Lung (tissue), 12 donors: ENCODE results near the gene MISFA. TPM values are rescaled to one million over a fixed set of nuclear protein-coding genes. Genes with fewer than 3 reads are reported as not detected.

Experiments
- ATAC-seq: fragments of 200-7000 bp; cut with Tn5 transposase; one replicate; pipeline ENCODE4 v1.9.1; 2020; ENCODE audit warnings: moderate number of reproducible peaks; ENCODE audit not compliant: insufficient read depth, low FRiP score
- DNase-seq, 3 donors: peaks; one replicate each; pipeline ENCODE4 v3.0.0-alpha.2; 2013 to 2017
- H3K27ac ChIP-seq, 2 donors: one replicate each; pipeline ENCODE4 v1.5.1; 2013; ENCODE audit warnings: mild to moderate bottlenecking in 2 of 2, moderate library complexity in 2 of 2, control low read depth in 1 of 2, inconsistent platforms in 1 of 2, low read depth in 1 of 2, low read length in 1 of 2
- H3K27me3 ChIP-seq, 3 donors: one replicate each; pipeline ENCODE4 v1.5.1; 2013; ENCODE audit warnings: low read length in 2 of 3; ENCODE audit not compliant: control insufficient read depth in 3 of 3, insufficient read depth in 3 of 3
- H3K36me3 ChIP-seq, 4 donors: one replicate each; pipeline ENCODE4 v1.5.1; 2013; ENCODE audit warnings: low read length in 4 of 4, mild to moderate bottlenecking in 1 of 4, moderate library complexity in 1 of 4; ENCODE audit not compliant: control insufficient read depth in 4 of 4, insufficient read depth in 4 of 4
- H3K4me1 ChIP-seq, 5 donors: one replicate each; pipeline ENCODE4 v1.5.1; 2013; ENCODE audit warnings: low read length in 5 of 5, mild to moderate bottlenecking in 2 of 5, moderate library complexity in 1 of 5; ENCODE audit not compliant: control insufficient read depth in 5 of 5, insufficient read depth in 5 of 5
- H3K4me3 ChIP-seq: one replicate; pipeline ENCODE4 v1.5.1; 2013; ENCODE audit warnings: mild to moderate bottlenecking, control low read depth, moderate library complexity
- H3K9ac ChIP-seq, 2 donors: one replicate each; pipeline ENCODE4 v1.5.1; 2013; ENCODE audit warnings: low read length in 2 of 2, control low read depth in 1 of 2; ENCODE audit not compliant: insufficient read depth in 1 of 2
- H3K9me3 ChIP-seq, 4 donors: one replicate each; pipeline ENCODE4 v1.5.1; 2013; ENCODE audit warnings: low read length in 3 of 4, mild to moderate bottlenecking in 1 of 4, moderate library complexity in 1 of 4; ENCODE audit not compliant: control insufficient read depth in 4 of 4, insufficient read depth in 3 of 4
- CTCF ChIP-seq: IDR thresholded peaks from 2 replicates; pipeline ENCODE4 v1.5.1; 2012; ENCODE audit warnings: mild to moderate bottlenecking; ENCODE audit errors: control extremely low read depth, extremely low read depth
- WGBS, 2 donors: extraction: QIAGEN DNeasy Blood & Tissue Kit; methylation state at CpG; one replicate each; pipeline ENCODE4 v1.1.7; 2013; 5-methylcytosine and 5-hydroxymethylcytosine counted together
- polyA plus RNA-seq, 2 donors: library from polyadenylated mRNA; stranded (reverse); fragments of 200-250 nt; gene quantifications; one replicate each; pipeline ENCODE4 v1.2.1, GENCODE V29; 2013
- total RNA-seq, 2 donors: library from RNA; depleted of rRNA in 1 of 2; stranded (reverse); fragments of >200 nt in 1 of 2; gene quantifications; one replicate each; pipeline ENCODE4 v1.2.1, GENCODE V29; 2014 to 2021
- donor health status: control.
- donor health status: control.
- donor health status: Bipolar disorder and iron deficiency.
- donor health status: healthy.
- donor health status: DM: yes; HTN: yes; CAD: no.

Gene MISFA
- total and polyA plus RNA-seq, 4 donors = 0.95 to 3.5 (median 2.6) TPM

GRCh38 chr11:18632841-18633240 is 33.3 kb downstream of the MISFA start:
- no peak overlapping the region for H3K27ac ChIP-seq

GRCh38 chr11:18633256-18634139 is 33.9 kb downstream of the MISFA start:
- Histone ChIP-seq H3K9me3 (no peaks in the 10 kb centered on the region), H3K27me3 (no peaks in the 10 kb centered on the region), H3K4me3 (peak overlapping the region; percentile 80), H3K27ac (peak overlapping the region; percentile 83 to 97), H3K4me1 (peaks cover 0 to 14% (median 6%) of the 10 kb centered on the region in 5 donors), H3K9ac (peak overlapping the region; percentile 80 to 96), H3K36me3 (no peaks in the 10 kb centered on the region)
- no peak for TF ChIP-seq CTCF
- DNase-seq (peak in 2 of 3 donors; percentile 2 to 7), ATAC-seq (no peak)
- WGBS, 2 donors = 9 to 11% methylated on average over 31 of the region's 31 CpGs

More at GRCh38 chr11:18632841-18633240, 33.3 kb downstream of the MISFA start:
- no peak for DNase-seq
- Histone ChIP-seq H3K9ac (peak overlapping the region; percentile 80 to 96), H3K9me3 (no peaks in the 10 kb centered on the region), H3K27me3 (no peaks in the 10 kb centered on the region), H3K4me1 (peaks cover 0 to 14% (median 6%) of the 10 kb centered on the region in 5 donors), H3K4me3 (no peak overlapping the region), H3K36me3 (no peaks in the 10 kb centered on the region)
- 60 to 61% methylated on average over 2 of the region's 2 CpGs for WGBS, 2 donors
- no peak for ATAC-seq
- TF ChIP-seq CTCF = no peak

GRCh38 chr11:18634140-18635032 is 34.8 kb downstream of the MISFA start, which contains the start of gene SPTY2D1:
SPTY2D1 (minus strand) TSS chr11:18634342; CDS start chr11:18634257, 85 bp downstream.
- ATAC-seq (peak; percentile 99), DNase-seq (peak; percentile 100)
- TF ChIP-seq CTCF = no peak
- H3K4me3 ChIP-seq = peak within 1 kb of the TSS; percentile 80
- WGBS, 2 donors = 0% methylated on average over 60 of the region's 60 CpGs
- H3K9me3 ChIP-seq = no peaks in the 10 kb centered on the region
- H3K27ac ChIP-seq = peak within 1 kb of the TSS; percentile 97
- H3K27me3 ChIP-seq = no peaks in the 10 kb centered on the region
- H3K36me3 ChIP-seq = no peaks in the 10 kb centered on the region
- peaks cover 0 to 14% (median 6%) of the 10 kb centered on the region in 5 donors for H3K4me1 ChIP-seq
- peak within 1 kb of the TSS; percentile 96 for H3K9ac ChIP-seq
